HG03064 (cell line): ENCODE results near the gene PLCG2.

Experiments used
- ATAC-seq: cut with Tn5 transposase; IDR thresholded peaks from one replicate; pipeline ENCODE4 v1.9.1; 2021; ENCODE audit warnings: low read depth; ENCODE audit not compliant: unreplicated experiment

Gene PLCG2

GRCh38 chr16:81838794-81839193 lies 59.7 kb downstream of the PLCG2 start:
- no peak for ATAC-seq

- ATAC-seq, result peak; percentile 51
Measured at GRCh38 chr16:81841722-81842121, 62.6 kb downstream of the PLCG2 start.

- no peak for ATAC-seq
Measured at GRCh38 chr16:81842564-81843242, 63.6 kb downstream of the PLCG2 start.

- no peak for ATAC-seq
Measured at GRCh38 chr16:81843243-81843582, 64.1 kb downstream of the PLCG2 start.

GRCh38 chr16:81843683-81844082 lies 64.6 kb downstream of the PLCG2 start:
- no peak for ATAC-seq

- ATAC-seq, result no peak
Measured at GRCh38 chr16:81846105-81846504, 67.0 kb downstream of the PLCG2 start.

- no peak for ATAC-seq
Measured at GRCh38 chr16:81848306-81848853, 69.3 kb downstream of the PLCG2 start.

GRCh38 chr16:81850197-81850944 lies 71.3 kb downstream of the PLCG2 start:
- ATAC-seq, result no peak

GRCh38 chr16:81852347-81852746 lies 73.3 kb downstream of the PLCG2 start:
- ATAC-seq, result no peak

GRCh38 chr16:81855552-81856153 lies 76.6 kb downstream of the PLCG2 start:
- ATAC-seq, result no peak

GRCh38 chr16:81860287-81861266 lies 81.5 kb downstream of the PLCG2 start:
- ATAC-seq, result no peak

- no peak for ATAC-seq
Measured at GRCh38 chr16:81861503-81861902, 82.4 kb downstream of the PLCG2 start.

GRCh38 chr16:81861915-81862314 lies 82.8 kb downstream of the PLCG2 start:
- no peak for ATAC-seq

GRCh38 chr16:81863630-81864352 lies 84.7 kb downstream of the PLCG2 start:
- ATAC-seq, result peak; percentile 60

- ATAC-seq, result no peak
Measured at GRCh38 chr16:81864646-81865382, 85.7 kb downstream of the PLCG2 start.

GRCh38 chr16:81866820-81867440 lies 87.8 kb downstream of the PLCG2 start:
- ATAC-seq, result no peak

- no peak for ATAC-seq
Measured at GRCh38 chr16:81868057-81868748, 89.1 kb downstream of the PLCG2 start.

GRCh38 chr16:81869326-81869725 lies 90.2 kb downstream of the PLCG2 start:
- no peak for ATAC-seq
